Measurements from ENCODE around the gene NUTM2E.
"Not testable (repeated sequence)": the region's sequence is repeated elsewhere in the genome, so short reads cannot be mapped to it uniquely, and the experiment has no call there.

NUTM2E gene

DNA sequence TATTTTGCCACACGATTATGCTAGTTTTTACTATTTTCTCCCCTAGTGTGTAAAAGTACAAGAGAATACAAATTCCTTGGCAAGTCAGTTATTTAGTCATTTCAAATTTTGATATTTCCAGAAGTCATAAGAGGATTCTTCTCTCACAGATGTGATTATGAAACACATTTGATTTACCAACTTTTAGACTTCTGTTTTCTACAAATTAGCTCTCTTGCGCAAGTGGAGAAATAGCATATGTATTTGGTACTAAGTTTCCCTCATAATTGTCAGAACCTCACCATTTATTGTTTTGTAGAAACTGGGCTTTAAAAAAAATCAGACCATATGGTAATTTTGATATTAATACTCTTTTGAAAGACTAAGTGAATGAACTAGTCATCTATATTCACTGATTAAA is 9.4 kb downstream of the NUTM2E start:
- not testable (repeated sequence) for H3K27me3 Mint-ChIP-seq, H3K36me3 Mint-ChIP-seq, H3K27ac Mint-ChIP-seq, H3K4me3 Mint-ChIP-seq, H3K9me3 Mint-ChIP-seq, H3K4me1 Mint-ChIP-seq, ATAC-seq

DNA sequence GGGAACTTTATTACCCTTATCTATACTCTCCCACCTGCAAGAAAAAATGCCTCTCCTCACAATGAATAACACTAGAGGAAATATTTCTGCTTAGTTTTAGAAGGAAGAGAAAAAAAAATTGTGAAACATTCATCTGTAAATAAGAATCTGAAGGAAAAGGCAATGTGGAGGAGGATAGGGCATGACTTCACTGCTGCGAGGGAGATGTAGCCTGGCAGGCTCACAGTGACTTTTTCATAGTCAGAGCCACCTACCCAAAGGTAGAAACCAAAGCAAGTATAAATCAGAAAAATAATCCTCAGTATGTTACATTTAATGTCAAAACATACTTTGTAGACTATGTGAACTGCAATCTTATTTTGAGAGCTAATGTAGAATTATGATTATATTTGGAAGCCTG is 10.4 kb downstream of the NUTM2E start:
- not testable (repeated sequence) for H3K36me3 Mint-ChIP-seq, ATAC-seq, H3K9me3 Mint-ChIP-seq, H3K4me3 Mint-ChIP-seq, H3K27me3 Mint-ChIP-seq, H3K4me1 Mint-ChIP-seq, H3K27ac Mint-ChIP-seq

DNA sequence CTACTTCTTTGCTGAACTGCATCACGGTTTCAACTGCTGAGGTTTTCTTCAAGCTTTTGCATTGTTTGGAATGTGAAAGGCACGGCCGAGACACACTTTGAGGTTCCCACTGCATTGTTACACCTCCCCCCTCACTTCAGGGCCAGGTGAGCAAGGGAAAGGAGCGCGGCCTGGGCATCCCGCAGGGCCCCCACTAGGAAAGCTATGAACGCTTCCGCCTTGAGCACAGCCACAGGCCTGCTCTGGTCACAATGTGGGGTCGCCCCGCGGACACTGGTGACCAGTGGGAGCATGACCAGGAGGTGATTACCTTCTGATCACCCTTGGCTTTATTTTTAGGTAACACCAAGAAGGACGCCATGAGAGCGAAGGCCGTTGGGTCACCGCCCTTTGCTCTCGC is 11.9 kb downstream of the NUTM2E start:
- H3K27me3 Mint-ChIP-seq, H3K4me3 Mint-ChIP-seq, H3K4me1 Mint-ChIP-seq, H3K36me3 Mint-ChIP-seq, H3K9me3 Mint-ChIP-seq, ATAC-seq, H3K27ac Mint-ChIP-seq: not testable (repeated sequence)

DNA sequence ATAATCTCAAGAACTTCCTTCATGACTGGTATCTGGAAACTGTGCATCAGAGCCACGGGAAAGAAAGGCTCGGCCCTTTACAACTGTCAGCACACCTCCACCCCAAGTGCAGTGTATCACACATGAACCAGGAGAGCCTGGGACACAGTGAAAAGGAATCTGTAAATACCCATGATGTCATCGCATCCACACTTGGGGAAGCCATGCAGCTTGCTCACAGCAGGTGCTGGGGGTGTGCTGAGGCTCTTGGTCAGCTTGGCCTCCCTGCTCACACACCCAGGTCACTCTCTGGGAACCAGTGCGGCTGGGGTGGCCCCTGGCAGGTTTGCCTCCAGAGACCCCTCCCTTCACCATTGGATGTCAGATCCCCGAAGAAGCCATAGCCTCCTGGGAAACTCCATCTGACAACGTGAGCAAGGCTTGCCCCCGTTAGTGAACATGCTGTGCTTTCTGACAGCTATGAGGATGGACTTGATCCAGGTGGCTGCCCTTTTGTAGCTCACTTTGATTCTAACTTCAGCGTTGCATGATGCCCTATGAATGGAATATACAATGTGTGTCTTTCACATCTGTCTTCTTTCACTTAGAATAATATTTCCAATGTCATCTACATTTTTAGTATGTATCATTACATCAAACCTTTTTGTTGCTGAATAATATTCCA is 26.8 kb downstream of the NUTM2E start:
- not testable (repeated sequence) for ATAC-seq, H3K9me3 Mint-ChIP-seq, H3K27me3 Mint-ChIP-seq, H3K27ac Mint-ChIP-seq, H3K4me1 Mint-ChIP-seq, H3K4me3 Mint-ChIP-seq, H3K36me3 Mint-ChIP-seq

DNA sequence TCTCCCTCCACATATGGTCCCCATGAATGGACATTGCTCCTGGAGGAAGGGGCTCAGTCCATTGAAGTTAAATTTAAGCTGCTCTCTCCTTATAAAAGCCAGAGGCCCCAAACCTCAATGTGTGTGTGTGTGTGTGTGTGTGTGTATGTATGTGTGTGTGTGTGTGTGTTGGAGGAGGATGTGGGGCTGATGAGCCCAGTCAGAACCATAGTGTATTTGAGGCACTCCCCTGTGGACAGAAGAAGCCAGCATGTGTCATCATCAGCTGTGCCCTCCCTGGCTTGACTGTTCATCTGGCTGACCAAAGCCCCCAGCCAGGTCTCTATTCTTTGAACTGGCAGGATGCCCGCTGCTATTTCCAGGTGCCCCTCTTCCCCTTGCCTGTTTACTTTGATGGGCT is 35.7 kb downstream of the NUTM2E start:
- H3K27ac Mint-ChIP-seq, ATAC-seq, H3K9me3 Mint-ChIP-seq, H3K4me3 Mint-ChIP-seq, H3K4me1 Mint-ChIP-seq, H3K36me3 Mint-ChIP-seq: not testable (repeated sequence)
- peaks cover 11% of the 10 kb centered on the region for H3K27me3 Mint-ChIP-seq

DNA sequence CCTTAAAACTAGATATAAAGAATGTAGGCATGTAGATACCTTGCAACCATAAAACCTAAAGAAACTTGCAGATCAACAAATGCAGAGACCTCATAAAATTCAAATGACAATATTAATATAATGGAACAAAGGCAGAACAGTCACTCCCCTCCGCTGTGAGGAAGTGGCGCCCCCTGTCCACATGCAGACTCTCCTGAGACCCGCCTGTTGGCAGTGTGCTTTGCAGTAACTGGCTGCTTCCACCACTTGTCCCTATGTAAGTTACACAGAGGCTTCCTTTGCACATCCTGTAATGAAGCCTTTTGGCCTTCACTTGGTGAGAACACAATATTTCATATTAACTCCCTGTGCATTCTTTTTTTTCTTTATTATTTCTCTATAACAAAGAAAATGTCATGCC is 36.3 kb downstream of the NUTM2E start:
- ATAC-seq, H3K4me1 Mint-ChIP-seq, H3K9me3 Mint-ChIP-seq, H3K36me3 Mint-ChIP-seq, H3K4me3 Mint-ChIP-seq, H3K27ac Mint-ChIP-seq: not testable (repeated sequence)
- peaks cover 11% of the 10 kb centered on the region for H3K27me3 Mint-ChIP-seq

DNA sequence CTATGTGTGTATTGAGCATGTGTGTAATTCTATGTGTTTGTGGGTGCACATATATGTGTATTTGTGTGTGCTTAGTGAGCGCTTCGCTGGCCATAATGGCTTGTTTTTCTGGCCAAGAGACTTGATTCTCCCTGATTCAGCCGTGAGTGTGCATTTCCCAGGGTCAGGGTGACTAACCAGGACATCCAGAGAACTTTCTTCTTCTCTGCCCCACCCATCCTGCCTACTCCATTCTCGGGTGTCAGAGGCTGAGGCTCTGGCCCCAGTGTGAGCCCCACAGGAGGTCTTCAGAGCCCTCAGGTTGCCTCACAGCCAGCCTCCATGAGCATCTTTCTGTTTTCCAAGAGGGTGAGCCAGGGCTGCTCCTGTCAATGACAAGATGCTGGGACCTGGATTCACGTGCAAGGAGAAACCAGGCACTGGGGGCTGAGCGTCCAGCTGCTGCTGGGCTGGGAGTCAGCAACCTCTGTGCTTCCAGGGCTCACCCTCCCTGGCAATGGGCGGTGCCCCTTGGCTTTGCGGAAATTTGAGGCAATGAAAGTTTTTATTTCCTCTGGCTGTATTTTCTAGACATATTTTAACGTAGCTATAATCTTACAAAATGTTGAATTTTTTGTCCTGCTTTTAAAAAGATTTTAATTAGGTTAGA is 40.5 kb downstream of the NUTM2E start:
- not testable (repeated sequence) for H3K27ac Mint-ChIP-seq, ATAC-seq, H3K27me3 Mint-ChIP-seq, H3K4me1 Mint-ChIP-seq, H3K9me3 Mint-ChIP-seq, H3K4me3 Mint-ChIP-seq, H3K36me3 Mint-ChIP-seq

DNA sequence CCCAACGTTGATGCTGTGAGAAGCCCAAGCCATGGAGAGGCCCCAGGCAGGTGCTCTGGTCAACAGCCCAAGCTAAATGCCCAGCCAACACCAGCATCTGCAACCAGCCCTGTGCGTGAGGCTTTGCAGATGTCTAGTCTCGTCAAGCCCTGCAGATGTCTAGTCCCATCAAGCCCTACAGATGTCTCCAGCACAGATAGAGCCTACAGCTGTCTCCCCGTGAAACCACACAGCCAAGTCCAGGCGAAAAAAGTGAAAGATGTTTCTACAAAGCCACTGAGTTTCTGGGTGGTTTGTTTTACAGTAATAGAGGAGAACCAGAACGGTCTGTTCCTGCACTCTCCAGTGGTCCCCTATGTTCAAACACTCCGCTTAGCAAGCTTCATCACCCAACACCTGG is 41.5 kb downstream of the NUTM2E start:
- H3K27ac Mint-ChIP-seq, H3K36me3 Mint-ChIP-seq, H3K4me1 Mint-ChIP-seq, H3K4me3 Mint-ChIP-seq, H3K27me3 Mint-ChIP-seq, ATAC-seq, H3K9me3 Mint-ChIP-seq: not testable (repeated sequence)

DNA sequence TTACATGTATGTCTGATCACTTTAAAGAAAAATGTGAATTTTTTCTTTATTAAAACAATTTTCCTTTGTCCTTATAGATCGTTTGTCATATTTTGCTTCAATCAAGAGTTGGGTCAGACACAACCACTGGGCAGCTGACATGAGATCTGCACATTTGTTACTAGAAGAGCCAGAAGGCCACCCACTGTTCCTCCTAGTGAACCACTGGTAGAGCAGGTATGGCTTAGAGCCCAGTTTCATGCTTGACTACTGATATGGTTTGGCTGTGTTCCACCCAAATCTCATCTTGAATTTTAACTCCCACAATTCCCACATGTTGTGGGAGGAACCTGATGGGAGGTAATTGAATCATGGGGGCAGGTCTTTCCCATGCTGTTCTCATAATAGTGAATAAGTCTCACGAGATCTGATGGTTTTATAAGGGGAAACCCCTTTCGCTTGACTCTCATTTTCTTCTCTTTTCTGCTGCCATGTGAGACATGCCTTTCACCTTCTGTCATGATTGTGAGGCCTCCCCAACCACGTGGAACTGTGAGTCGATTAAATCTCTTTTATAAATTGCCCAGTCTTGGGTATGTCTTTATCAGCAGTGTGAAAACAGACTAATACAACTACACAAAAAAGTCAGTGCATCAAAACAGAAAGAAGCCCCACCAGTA is 43.0 kb downstream of the NUTM2E start:
- H3K36me3 Mint-ChIP-seq, H3K27ac Mint-ChIP-seq, H3K4me3 Mint-ChIP-seq, H3K27me3 Mint-ChIP-seq, H3K4me1 Mint-ChIP-seq, H3K9me3 Mint-ChIP-seq, ATAC-seq: not testable (repeated sequence)

DNA sequence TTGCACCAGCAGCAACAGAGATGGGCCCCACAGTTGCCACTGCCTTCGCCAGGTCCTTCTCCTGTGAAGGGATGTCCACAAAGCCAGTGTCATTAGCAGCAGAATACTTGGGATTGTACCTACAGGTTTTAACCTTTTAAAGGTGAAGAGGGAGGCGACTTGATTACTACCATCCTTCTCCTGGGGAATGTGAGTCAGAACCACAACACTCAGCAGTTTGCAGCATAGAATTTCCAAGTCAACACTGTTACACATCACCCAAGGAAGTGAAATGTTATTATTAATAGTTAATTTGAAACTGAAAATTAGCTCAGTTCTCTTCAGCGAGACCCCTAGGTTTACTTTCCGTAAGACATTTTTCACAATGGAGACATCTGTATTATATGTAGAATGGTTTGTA is 45.2 kb downstream of the NUTM2E start:
- not testable (repeated sequence) for H3K4me1 Mint-ChIP-seq, H3K36me3 Mint-ChIP-seq, H3K27ac Mint-ChIP-seq, ATAC-seq, H3K4me3 Mint-ChIP-seq, H3K27me3 Mint-ChIP-seq, H3K9me3 Mint-ChIP-seq

Data from stimulated activated memory B cell treated with anti-CD40 and anti-IgM and Interleukin-4, amounts not matched to agents 10 μg/mL and 1 μg/mL and 100 μg/mL, for 72 hours (primary cell).